Measurements from ENCODE around the gene BCL2L12. TPM values are rescaled to one million over a fixed set of nuclear protein-coding genes. Genes with fewer than 3 reads are reported as not detected.

Gene BCL2L12
- total RNA-seq, 1 donor from 2014 or later = 2.4 TPM

DNA sequence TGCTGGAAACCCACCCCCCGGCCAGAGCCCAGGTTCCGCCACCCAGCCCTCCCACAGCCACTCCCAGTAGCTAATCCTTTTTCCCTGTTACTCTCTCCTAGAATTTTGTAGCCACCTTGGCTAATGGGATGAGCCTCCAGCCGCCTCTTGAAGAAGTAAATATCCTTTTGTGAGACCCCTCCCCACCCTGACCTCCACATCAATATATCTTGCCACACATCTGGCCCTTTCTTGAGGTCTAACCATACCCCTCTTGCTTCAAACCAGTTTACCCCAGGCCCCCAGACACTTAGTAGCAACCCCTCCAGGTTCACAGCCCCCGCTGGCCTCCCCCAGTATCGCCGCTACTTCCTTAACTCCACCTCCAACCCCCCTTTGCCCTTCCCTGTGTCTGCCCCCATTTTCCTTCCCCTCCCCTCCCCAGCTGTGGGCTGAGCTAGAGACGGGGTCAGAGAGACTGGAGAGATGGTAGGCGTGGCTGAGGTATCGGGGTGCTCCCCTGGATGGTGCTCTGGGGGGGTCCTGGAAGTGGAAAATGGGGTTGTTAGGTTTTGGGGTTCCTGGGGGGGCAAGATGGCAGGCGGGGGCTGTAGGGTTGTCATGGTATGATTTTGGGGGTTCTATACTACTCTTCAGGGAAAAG is 14.2 kb downstream of the BCL2L12 start:
- DNase-seq (ENCODE audit: low read depth) = no peak
- Histone ChIP-seq H3K4me3 (ENCODE audit: low read depth, low read length) (no peak overlapping the region), H3K36me3 (ENCODE audit: control insufficient read depth, insufficient read depth, low read length) (peaks cover 26% of the 10 kb centered on the region), H3K27me3 (ENCODE audit: control insufficient read depth, insufficient read depth, low read length) (no peaks in the 10 kb centered on the region)
- TF ChIP-seq, protein P1, sequence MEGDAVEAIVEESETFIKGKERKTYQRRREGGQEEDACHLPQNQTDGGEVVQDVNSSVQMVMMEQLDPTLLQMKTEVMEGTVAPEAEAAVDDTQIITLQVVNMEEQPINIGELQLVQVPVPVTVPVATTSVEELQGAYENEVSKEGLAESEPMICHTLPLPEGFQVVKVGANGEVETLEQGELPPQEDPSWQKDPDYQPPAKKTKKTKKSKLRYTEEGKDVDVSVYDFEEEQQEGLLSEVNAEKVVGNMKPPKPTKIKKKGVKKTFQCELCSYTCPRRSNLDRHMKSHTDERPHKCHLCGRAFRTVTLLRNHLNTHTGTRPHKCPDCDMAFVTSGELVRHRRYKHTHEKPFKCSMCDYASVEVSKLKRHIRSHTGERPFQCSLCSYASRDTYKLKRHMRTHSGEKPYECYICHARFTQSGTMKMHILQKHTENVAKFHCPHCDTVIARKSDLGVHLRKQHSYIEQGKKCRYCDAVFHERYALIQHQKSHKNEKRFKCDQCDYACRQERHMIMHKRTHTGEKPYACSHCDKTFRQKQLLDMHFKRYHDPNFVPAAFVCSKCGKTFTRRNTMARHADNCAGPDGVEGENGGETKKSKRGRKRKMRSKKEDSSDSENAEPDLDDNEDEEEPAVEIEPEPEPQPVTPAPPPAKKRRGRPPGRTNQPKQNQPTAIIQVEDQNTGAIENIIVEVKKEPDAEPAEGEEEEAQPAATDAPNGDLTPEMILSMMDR (IDR thresholded peaks at IDR 0.05; ENCODE audit: insufficient read depth, low read length, severe bottlenecking) = no peak
- FAIRE-seq = no peak

DNA sequence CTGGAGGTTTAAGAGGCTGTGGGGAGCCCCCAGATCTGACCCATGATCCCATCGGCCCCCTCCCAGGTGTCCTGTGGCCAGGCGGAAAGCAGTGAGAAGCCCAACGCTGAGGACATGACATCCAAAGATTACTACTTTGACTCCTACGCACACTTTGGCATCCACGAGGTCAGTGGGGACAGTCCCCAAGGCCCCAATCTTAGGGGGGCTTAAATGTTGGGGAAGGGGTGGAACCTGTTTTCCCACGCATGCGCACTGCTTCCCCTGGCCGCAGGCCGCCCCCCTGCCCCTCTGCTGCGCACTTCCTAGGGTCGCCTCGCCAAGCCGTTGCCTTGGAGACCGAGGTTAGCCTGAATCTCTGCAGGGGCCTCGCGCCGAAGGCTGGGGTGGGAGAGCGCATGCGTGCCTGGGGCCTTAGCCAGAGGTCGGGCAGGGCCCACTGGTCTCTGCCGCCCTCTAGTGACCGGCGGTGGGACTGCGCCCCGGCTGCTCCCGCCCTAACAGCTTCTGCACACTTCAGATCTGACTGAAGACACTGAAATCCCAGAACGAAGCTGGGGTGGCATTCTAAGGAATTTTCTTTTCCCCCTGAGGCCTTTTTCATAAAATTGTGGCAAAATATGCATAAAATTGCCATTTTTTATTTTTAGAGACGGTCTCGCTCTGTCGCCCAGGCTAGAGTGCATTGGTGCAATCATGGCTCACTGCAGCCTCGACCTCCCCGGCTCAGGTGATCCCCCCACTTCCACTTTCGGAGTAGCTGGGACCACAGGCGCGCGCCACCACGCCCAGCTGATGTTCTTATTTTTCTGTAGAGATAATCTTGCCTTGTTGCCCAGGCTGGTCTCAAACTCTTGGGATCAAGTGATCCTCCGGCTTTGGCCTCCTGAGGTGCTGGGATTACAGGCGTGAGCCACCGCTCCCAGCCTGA is 15.0 kb downstream of the BCL2L12 start:
- H3K4me3 ChIP-seq (ENCODE audit: low read depth, low read length) = no peak overlapping the region
- peaks cover 29% of the 10 kb centered on the region for H3K36me3 ChIP-seq (ENCODE audit: control insufficient read depth, insufficient read depth, low read length)
- TF ChIP-seq, protein P1 (IDR thresholded peaks at IDR 0.05; ENCODE audit: insufficient read depth, low read length, severe bottlenecking) = peak; percentile 100
- H3K27me3 ChIP-seq (ENCODE audit: control insufficient read depth, insufficient read depth, low read length) = no peaks in the 10 kb centered on the region
- DNase-seq (ENCODE audit: low read depth) (peak; percentile 67), FAIRE-seq (no peak)

DNA sequence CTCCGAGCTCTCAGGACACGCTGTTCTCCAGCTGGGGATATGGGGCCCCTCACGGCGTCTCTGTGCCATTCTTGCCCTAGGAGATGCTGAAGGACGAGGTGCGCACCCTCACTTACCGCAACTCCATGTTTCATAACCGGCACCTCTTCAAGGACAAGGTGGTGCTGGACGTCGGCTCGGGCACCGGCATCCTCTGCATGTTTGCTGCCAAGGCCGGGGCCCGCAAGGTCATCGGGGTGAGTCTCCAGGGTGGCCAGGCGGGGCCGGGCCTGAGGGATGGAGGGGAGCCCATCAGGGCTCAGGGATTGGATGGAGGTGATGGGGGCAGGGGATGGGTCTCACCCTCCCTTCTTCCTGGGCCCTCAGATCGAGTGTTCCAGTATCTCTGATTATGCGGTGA is 16.1 kb downstream of the BCL2L12 start:
- Histone ChIP-seq H3K27me3 (ENCODE audit: control insufficient read depth, insufficient read depth, low read length) (no peaks in the 10 kb centered on the region), H3K4me3 (ENCODE audit: low read depth, low read length) (no peak overlapping the region), H3K36me3 (ENCODE audit: control insufficient read depth, insufficient read depth, low read length) (peaks cover 35% of the 10 kb centered on the region)
- FAIRE-seq (no peak), DNase-seq (ENCODE audit: low read depth) (no peak)
- TF ChIP-seq, protein P1 (IDR thresholded peaks at IDR 0.05; ENCODE audit: insufficient read depth, low read length, severe bottlenecking) = no peak

DNA sequence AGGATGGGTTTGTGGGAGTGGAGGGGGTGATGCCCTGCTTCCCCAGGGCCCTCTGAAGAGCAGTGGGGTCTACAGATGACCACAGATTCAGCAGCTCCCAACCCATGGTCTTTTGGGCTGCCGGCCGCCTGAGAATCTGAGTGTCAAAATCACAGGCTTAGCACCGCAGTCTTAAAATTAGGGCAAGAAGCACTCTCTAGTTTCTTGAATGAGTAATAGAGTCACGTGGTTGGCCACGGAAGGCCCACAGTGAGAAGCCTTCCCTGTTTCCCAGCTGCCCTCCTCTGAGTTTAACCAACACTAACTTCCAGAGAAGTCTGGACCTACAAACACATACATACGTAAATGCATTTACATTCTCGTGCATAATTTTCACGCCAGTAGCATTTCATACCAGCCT is 16.5 kb downstream of the BCL2L12 start:
- no peak overlapping the region for H3K4me3 ChIP-seq (ENCODE audit: low read depth, low read length)
- H3K36me3 ChIP-seq (ENCODE audit: control insufficient read depth, insufficient read depth, low read length) = peaks cover 35% of the 10 kb centered on the region
- DNase-seq (ENCODE audit: low read depth) = no peak
- no peaks in the 10 kb centered on the region for H3K27me3 ChIP-seq (ENCODE audit: control insufficient read depth, insufficient read depth, low read length)
- TF ChIP-seq, protein P1 (IDR thresholded peaks at IDR 0.05; ENCODE audit: insufficient read depth, low read length, severe bottlenecking) = no peak
- no peak for FAIRE-seq

DNA sequence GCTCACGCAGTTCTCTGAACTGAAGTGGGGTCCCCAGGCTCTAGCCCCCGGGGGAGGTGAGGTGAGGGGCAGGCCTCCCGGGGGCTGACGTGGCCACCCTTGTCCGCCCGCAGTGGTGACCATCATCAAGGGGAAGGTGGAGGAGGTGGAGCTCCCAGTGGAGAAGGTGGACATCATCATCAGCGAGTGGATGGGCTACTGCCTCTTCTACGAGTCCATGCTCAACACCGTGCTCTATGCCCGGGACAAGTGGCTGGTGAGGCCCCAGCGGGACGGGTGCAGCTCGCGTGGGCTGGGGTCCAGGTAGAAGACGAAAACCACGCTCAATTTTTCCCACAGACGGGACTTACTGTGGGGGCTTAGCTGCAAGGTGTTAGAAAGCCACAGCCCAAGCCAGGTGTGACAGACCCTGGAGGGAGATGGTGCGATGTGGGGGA is 18.1 kb downstream of the BCL2L12 start:
- FAIRE-seq = no peak
- peaks cover 41% of the 10 kb centered on the region for H3K36me3 ChIP-seq (ENCODE audit: control insufficient read depth, insufficient read depth, low read length)

More for the DNA sequence above, 18.1 kb downstream of the BCL2L12 start:
- Histone ChIP-seq H3K4me3 (ENCODE audit: low read depth, low read length) (no peak overlapping the region), H3K27me3 (ENCODE audit: control insufficient read depth, insufficient read depth, low read length) (no peaks in the 10 kb centered on the region)
- no peak for DNase-seq (ENCODE audit: low read depth)
- TF ChIP-seq, protein P1 (IDR thresholded peaks at IDR 0.05; ENCODE audit: insufficient read depth, low read length, severe bottlenecking) = no peak
